Right cardiac atrium (tissue), 5 donors: Measurements from ENCODE around the gene GPR156. TPM values are rescaled to one million over a fixed set of nuclear protein-coding genes. Genes with fewer than 3 reads are reported as not detected.

Source experiments
- polyA plus RNA-seq: library from polyadenylated mRNA; stranded (reverse); fragments of 200-250 nt; gene quantifications from one replicate; pipeline ENCODE4 v1.2.3, GENCODE V29; 2013
- total RNA-seq, 4 donors: library from RNA; stranded (reverse); fragmentation: NEBNext Ultra II Directional; extraction: Animal tissue kit (Norgen Biotek cat#: 25700); gene quantifications; one replicate each; pipeline ENCODE4 v1.2.1, GENCODE V29; 2021
- donor health status: healthy with polysubstance abuse.
- donor health status: DM: no; HTN: yes; CAD: no.
- donor health status: DM: no; HTN: no; CAD: no.
- donor health status: DM: no; HTN: yes; CAD: no; lungs with severe emphysema.
- donor health status: DM: yes; HTN: yes; CAD: no.

The GPR156 gene
- total and polyA plus RNA-seq, 5 donors: 0.08 to 0.31 (median 0.14) TPM

Other genes starting within 250 kb of the GPR156 start
- gene GSK3B, start 190.8 kb downstream of the GPR156 start, total RNA-seq: 10 to 100 TPM; 37.9 to 44.6 (median 41.1) TPM
- gene GSK3B, start 190.8 kb downstream of the GPR156 start, polyA plus RNA-seq: 11.4 TPM
- 10 to 100 TPM; 10.3 to 14.6 (median 12.4) TPM for gene LRRC58, start 64.1 kb upstream of the GPR156 start, total RNA-seq
- 4.6 TPM for gene LRRC58, start 64.1 kb upstream of the GPR156 start, polyA plus RNA-seq
- 100 to 1,000 TPM; 341 to 735 (median 465) TPM for gene FSTL1, start 165.8 kb upstream of the GPR156 start, total RNA-seq
- gene FSTL1, start 165.8 kb upstream of the GPR156 start, polyA plus RNA-seq: 134 TPM